Limb (tissue), 2 donors: ENCODE results near the gene CNGB1.
"Not testable (repeated sequence)": the region's sequence is repeated elsewhere in the genome, so short reads cannot be mapped to it uniquely, and the experiment has no call there.

ENCODE experiments used
- DNase-seq, 2 donors: peaks; one replicate each; pipeline ENCODE4 v3.0.0-alpha.2; 2016; ENCODE audit errors: extremely low spot score in 2 of 2

The CNGB1 gene

GRCh38 chr16:57929250-57929649 lies 41.7 kb downstream of the CNGB1 start:
- DNase-seq = no peak

DNA sequence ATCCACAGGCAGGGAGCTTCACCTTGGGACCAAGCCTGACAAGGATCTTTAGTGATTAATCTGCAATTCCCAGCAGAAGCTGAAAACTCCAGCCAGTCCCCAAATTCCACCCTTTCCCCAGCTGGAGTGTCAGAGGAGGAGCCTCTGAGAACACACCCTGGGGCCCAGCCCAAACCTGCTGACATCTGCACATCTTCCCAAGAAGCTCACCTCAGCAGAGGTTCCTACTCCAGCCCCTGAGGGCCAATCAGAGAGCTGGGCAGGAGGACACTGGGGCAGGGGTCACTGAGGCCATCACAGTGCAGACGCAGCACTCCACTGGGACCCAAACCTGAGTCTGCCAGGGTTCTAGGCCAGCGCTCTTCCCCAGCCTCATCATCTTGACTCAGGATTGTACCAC lies 44.9 kb downstream of the CNGB1 start:
- DNase-seq = no peak

GRCh38 chr16:57925310-57925709 lies 45.6 kb downstream of the CNGB1 start:
- DNase-seq = no peak

DNA sequence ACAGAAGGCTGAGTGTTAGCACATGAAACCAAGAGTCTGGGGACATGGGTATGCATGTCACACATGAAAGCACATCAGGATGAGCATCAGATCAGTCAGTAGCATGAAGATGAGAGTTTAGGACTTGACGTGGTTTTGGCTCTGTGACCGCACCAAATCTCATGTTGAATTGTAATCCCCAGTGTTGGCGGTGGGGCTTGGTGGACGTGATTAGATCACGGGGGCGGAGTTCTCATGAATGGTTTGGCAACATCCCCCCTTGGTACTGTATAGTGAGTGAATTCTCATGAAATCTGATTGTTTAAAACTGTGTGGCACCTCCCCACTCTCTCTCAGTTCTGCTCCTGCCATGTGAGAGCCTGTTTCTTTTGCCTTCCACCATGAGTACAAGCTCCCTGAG lies 46.4 kb downstream of the CNGB1 start:
- DNase-seq = no peak

GRCh38 chr16:57923841-57924240 lies 47.1 kb downstream of the CNGB1 start:
- DNase-seq = no peak

- DNase-seq = no peak
These were observed 47.5 kb downstream of the CNGB1 start for GRCh38 chr16:57923418-57923817.

GRCh38 chr16:57920880-57921229 lies 50.1 kb downstream of the CNGB1 start:
- no peak for DNase-seq

DNA sequence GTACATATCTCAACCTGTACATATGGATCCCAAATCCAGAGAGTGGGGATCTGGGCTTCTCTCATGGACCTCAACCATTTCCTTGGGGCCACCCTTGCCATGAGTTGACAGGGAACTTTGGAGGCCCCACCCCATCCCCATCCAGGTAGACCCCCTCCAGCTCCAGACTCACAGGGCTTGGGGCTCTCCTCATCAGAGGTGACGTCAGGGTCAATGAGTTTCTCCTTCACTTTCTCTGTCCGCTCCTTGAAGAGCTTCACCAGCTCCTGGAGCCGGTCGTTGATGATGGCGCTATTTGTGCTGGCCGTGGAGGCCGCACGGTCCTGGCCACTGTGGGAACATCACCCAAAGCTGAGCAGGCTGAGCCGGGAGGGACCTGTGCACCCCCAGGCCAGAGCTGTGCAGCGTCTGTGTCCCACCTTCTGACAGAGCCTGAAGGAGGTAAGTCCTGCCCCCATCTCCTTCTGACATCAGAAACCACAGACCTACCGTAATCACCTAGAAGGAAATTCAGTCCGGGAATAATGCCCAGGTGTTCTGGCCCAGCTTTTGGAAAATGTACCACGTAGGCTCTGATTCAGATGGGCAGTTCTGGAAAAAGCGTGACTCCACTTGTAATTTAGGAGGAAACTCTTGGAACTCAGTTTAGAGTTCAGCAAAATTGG lies 50.6 kb downstream of the CNGB1 start:
- no peak for DNase-seq

GRCh38 chr16:57918994-57919393 lies 51.9 kb downstream of the CNGB1 start:
- no peak for DNase-seq

- no peak for DNase-seq
These were observed 52.5 kb downstream of the CNGB1 start for GRCh38 chr16:57918444-57918843.

GRCh38 chr16:57917929-57918328 lies 53.0 kb downstream of the CNGB1 start:
- DNase-seq = not testable (repeated sequence)

DNA sequence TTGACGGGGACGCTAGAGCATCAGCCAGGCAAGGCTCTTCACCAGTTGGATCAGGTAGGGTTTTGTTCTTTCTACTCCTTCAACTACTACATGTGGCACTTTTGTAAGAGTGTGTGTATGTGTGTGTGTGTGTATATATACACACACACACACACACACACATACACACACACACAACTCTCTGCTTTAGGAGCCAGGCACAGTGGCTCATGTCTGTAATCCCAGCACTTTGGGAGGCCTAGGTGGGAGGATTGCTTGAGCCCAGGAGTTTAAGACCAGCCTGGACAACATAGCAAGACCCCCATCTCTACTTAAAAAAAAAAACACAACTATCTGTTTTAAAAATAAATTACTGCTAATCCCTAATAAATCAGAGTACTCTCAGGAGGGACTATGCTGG lies 53.4 kb downstream of the CNGB1 start:
- DNase-seq = not testable (repeated sequence)

GRCh38 chr16:57916735-57917438 lies 54.0 kb downstream of the CNGB1 start:
- DNase-seq = no peak

DNA sequence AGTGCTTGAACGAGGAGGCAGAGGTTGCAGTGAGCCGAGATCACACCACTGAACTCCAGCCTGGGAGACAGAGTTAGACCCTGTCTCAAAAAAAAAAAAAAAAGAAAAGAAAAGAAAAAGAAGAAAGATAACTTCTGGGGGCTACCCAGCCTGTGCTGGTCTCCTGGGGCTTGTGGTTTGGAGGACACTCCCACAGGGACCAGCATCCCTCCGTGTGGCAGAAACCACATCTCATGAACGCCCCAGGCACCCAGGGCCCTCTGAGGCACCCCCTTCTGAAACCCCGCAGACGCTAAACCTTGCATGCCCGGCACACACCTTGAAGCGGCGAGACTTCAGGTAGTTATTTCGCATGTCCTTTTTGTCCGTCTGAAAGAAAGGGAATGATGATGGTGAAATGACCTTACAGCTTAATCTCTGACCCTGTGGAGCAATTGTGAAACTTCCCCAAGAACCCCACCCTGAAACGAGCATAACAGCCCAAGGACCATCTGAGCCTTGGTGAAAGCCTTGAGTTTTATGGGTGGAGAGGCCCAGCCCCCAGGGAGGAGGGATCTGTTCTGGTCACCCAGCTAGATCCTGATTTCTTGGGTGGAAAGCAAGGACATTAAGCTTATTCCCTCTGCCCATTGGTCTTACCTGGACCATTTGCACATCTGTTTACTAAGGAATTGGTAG lies 55.0 kb downstream of the CNGB1 start:
- no peak for DNase-seq

GRCh38 chr16:57915267-57915666 lies 55.7 kb downstream of the CNGB1 start:
- DNase-seq = no peak

GRCh38 chr16:57914244-57915173 lies 56.4 kb downstream of the CNGB1 start:
- DNase-seq = no peak

DNA sequence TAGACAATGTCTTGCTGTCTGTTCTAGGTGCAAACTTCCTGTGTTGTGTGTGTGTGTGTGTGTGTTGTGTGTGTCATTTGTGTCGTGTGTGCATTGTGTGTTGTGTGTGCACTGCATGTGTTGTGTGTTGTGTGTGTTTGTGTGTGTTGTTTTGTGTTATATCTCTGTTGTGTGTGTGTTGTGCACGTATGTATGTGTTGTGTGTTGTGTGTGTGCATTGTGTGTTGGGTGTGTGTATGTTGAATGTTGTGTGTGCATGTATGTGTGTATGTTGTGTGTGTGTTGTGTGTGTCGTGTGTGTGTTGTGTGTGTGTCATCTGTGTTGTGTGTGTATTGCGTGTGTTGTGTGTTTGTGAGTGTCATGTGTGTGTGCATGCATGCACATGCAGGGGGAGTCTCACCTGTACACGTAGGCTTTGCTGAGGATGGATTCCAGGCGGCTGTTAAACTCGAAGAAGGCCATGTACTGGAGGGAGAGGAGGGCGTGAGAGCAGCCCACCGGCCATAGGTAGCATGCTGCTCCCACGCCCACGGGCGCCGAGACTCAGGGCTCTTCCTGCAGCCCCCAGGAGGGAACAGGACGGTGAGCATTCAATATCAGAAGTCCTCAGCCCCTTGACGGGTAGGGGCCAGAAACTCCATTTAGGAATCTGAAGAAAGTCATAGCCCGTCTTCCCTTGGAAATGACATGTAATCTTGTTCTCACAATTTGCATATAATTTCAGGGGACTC lies 58.2 kb downstream of the CNGB1 start:
- no peak for DNase-seq

DNA sequence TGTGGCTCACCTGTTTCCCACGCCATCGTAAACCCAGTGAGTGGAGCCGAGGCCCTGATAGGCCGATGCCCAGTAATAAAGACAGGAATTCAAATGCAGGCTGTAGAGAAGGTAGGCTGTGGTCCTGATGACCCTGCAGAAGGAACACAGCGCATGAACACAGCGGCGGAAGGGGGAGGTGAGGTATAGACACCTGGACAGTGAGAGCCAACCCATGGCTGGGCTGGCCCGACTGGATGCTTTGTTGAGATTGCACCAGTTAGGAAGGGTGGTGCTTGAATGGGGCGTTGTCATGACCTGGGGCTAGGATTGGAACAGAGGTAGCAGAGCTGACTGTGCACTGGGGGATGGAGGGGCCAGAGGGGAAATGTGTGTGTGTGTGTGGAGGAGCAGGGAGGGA lies 59.2 kb downstream of the CNGB1 start:
- no peak for DNase-seq

DNA sequence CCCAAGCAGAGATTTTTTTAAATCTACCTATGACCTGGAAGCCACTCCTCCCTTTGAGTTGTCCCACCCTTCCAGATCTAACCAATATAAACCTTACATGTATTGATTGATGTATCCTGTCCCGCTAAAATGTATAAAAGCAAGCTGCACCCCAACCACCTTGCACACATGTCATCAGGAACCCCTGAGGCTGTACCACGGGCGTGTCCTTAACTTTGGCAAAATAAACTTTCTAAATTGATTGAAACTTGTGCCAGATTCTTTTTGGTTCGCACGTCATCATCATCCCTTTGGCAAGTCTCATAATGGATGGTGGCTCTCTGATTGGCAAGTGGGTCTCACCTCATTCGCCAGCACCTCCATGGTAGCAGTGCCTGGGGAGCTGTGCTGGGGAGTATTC lies 60.2 kb downstream of the CNGB1 start:
- DNase-seq = no peak

DNA sequence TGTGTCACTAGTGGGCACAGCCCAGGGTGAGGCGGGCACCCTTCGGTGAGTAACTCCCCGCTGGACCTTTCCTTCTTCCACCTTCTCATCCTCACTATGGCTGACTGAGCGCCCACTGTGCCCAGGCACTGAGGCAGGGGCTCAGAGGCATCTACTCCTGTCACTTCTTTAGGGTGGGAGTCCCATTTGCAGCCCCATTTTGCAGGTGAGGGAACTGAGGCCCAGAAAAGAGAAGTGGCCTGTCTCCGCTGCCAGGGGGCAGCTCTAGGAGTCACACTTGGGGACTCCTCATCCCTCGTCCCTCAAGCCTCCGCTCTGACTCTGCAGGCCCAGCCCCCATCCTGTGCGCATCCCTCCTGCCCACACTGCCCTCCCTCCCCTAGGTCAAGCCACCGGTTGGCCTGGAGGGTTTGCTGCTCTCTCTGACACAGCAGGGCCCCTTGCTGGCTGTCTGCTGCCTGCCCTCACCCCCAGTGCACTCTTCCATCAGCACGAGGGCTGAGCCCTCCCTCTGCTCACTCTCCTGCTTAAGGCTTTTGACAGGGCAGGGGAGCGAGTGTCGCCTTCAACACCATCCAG lies 62.4 kb downstream of the CNGB1 start:
- DNase-seq = no peak
